Neural cell (in vitro differentiated cells): ENCODE measurements around the gene VGLL2. TPM values are rescaled to one million over a fixed set of nuclear protein-coding genes. Genes with fewer than 3 reads are reported as not detected.

Experiments used
- H2AFZ ChIP-seq: fragments of 200-600, 300-800 bp; sonication (generic), shearing (Covaris generic); 2 replicates; pipeline ENCODE4 v1.6.0; 2014; ENCODE audit warnings: low read depth, mild to moderate bottlenecking, antibody characterized with exemption, low read length, moderate library complexity
- H3F3A ChIP-seq: fragments of 200-600 bp; shearing (Covaris generic); 2 replicates; pipeline ENCODE4 v1.6.1; 2016; ENCODE audit warnings: mild to moderate bottlenecking, moderate library complexity, mixed read lengths, antibody characterized with exemption, low read length; ENCODE audit not compliant: insufficient read depth, poor library complexity, severe bottlenecking
- H3K27ac ChIP-seq: fragments of 200-600, 300-800 bp; sonication (generic), shearing (Covaris generic); 2 replicates; pipeline ENCODE4 v1.5.1; 2014; ENCODE audit warnings: mild to moderate bottlenecking, low read length, moderate library complexity
- H3K27me3 ChIP-seq: fragments of 300-800, 200-600 bp; sonication (generic), shearing (Covaris generic); 2 replicates; pipeline ENCODE4 v1.6.0; 2014; ENCODE audit warnings: mild to moderate bottlenecking, low read depth, low read length, moderate library complexity; ENCODE audit not compliant: insufficient read depth
- H3K36me3 ChIP-seq: fragments of 300-800, 200-600 bp; sonication (generic), shearing (Covaris generic); 2 replicates; pipeline ENCODE4 v1.5.1; 2014; ENCODE audit warnings: mild to moderate bottlenecking, antibody characterized with exemption, low read length, moderate library complexity; ENCODE audit not compliant: insufficient read depth
- H3K4me2 ChIP-seq: fragments of 300-800, 200-600 bp; sonication (generic), shearing (Covaris generic); 2 replicates; pipeline ENCODE4 v1.6.0; 2014; ENCODE audit warnings: mild to moderate bottlenecking, low read length
- H3K4me3 ChIP-seq: fragments of 300-800, 200-600 bp; sonication (generic), shearing (Covaris generic); 2 replicates; pipeline ENCODE4 v1.5.1; 2014; ENCODE audit warnings: mild to moderate bottlenecking, low read length, moderate library complexity
- H3K79me2 ChIP-seq: fragments of 200-600 bp; shearing (Covaris generic); replicated peaks from 2 replicates; pipeline ENCODE4 v1.6.0; 2014; ENCODE audit warnings: mild to moderate bottlenecking, low read length, moderate library complexity; ENCODE audit not compliant: insufficient read depth
- H3K9ac ChIP-seq: fragments of 300-800, 200-600 bp; sonication (generic), shearing (Covaris generic); 2 replicates; pipeline ENCODE4 v1.6.1; 2016; ENCODE audit warnings: mild to moderate bottlenecking, low read length, mixed read lengths
- H3K9me2 ChIP-seq: fragments of 200-600 bp; shearing (Covaris generic); 2 replicates; pipeline ENCODE4 v1.6.1; 2016; ENCODE audit warnings: mild to moderate bottlenecking, low read length, mixed read lengths; ENCODE audit not compliant: insufficient read depth
- H3K9me3 ChIP-seq: fragments of 200-600, 300-800 bp; sonication (generic), shearing (Covaris generic); 2 replicates; pipeline ENCODE4 v1.6.1; 2016; ENCODE audit warnings: mild to moderate bottlenecking, mixed run types, low read length, moderate library complexity, mixed read lengths
- H4K20me1 ChIP-seq: fragments of 200-600 bp; shearing (Covaris generic); 2 replicates; pipeline ENCODE4 v1.6.1; 2016; ENCODE audit warnings: mild to moderate bottlenecking, mixed run types; ENCODE audit not compliant: insufficient read depth
- CTCF ChIP-seq: fragments of 450-650 bp; IDR thresholded peaks from 2 replicates; pipeline ENCODE4 v1.5.1; 2014; ENCODE audit warnings: antibody characterized with exemption, mild to moderate bottlenecking, moderate library complexity; ENCODE audit not compliant: poor library complexity, severe bottlenecking
- EP300 ChIP-seq: fragments of 450-650 bp; conservative IDR thresholded peaks from 2 replicates; pipeline ENCODE4 v1.6.1; 2014; ENCODE audit warnings: antibody characterized with exemption, mild to moderate bottlenecking, moderate library complexity; ENCODE audit not compliant: poor library complexity, severe bottlenecking
- EZH2 ChIP-seq: fragments of 200-600, 300-800 bp; shearing (Covaris generic), sonication (generic); IDR thresholded peaks from 2 replicates; pipeline ENCODE4 v1.6.1; 2014; ENCODE audit warnings: antibody characterized with exemption, low read length, borderline replicate concordance, mild to moderate bottlenecking; ENCODE audit not compliant: insufficient read depth, poor library complexity, severe bottlenecking
- MXI1 ChIP-seq: fragments of 450-650 bp; conservative IDR thresholded peaks from 2 replicates; pipeline ENCODE4 v1.6.1; 2014; ENCODE audit warnings: antibody characterized with exemption, mild to moderate bottlenecking; ENCODE audit not compliant: poor library complexity, severe bottlenecking
- POLR2AphosphoS5 ChIP-seq: IDR thresholded peaks from 2 replicates; pipeline ENCODE4 v1.6.1; 2012
- RAD21 ChIP-seq: fragments of 450-650 bp; conservative IDR thresholded peaks from 2 replicates; pipeline ENCODE4 v1.6.1; 2014; ENCODE audit warnings: antibody characterized with exemption, mild to moderate bottlenecking, moderate library complexity
- SMC3 ChIP-seq: fragments of 450-650 bp; conservative IDR thresholded peaks from 2 replicates; pipeline ENCODE4 v1.6.1; 2014; ENCODE audit warnings: antibody characterized with exemption, mild to moderate bottlenecking, moderate library complexity; ENCODE audit not compliant: poor library complexity
- TAF1 ChIP-seq: IDR thresholded peaks from 2 replicates; pipeline ENCODE4 v1.6.1; 2012; ENCODE audit warnings: low read depth
- polyA plus RNA-seq: library from polyadenylated mRNA; depleted of rRNA; stranded (reverse); fragments of >200 nt; gene quantifications from 2 replicates; pipeline ENCODE4 v1.2.3, GENCODE V29; 2014
- TF ChIP-seq, protein P1 (sequence below): IDR thresholded peaks from 2 replicates; pipeline ENCODE4 v1.6.1; 2012; ENCODE audit warnings: borderline replicate concordance

The VGLL2 gene
- polyA plus RNA-seq, 1 donor from 2014 or later: not detected

DNA sequence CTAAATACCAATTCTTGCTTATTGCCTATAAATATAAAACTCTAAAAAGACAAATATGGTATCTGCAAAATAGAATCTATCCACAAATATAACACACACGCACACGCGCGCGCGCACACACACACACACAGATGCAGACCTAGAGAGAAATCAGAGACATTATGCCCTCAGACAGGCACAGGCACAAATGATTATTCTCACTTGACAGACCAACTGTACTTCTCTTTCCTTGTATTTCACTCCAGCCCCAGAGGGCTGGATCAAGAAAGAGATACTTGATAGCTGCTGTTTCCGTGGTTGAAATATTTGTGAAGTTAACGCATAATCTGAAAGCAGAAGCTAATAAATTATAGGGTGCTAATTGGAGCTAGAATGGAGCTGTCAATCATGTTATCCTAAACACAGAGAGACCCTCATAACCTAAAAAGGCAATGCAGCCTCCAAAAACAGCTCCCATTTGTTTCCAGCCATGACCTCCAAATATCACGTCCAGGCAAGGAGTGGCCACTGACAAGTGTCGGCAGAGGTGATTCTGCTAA, 11.5 kb downstream of the VGLL2 start:
- no peak overlapping the region for H3K9ac ChIP-seq
- no peaks in the 10 kb centered on the region for H3K9me2 ChIP-seq
- H2AFZ ChIP-seq: no peak overlapping the region
- peaks cover 40% of the 10 kb centered on the region for H3K27me3 ChIP-seq
- no peaks in the 10 kb centered on the region for H4K20me1 ChIP-seq
- H3F3A ChIP-seq: no peaks in the 10 kb centered on the region
- no peaks in the 10 kb centered on the region for H3K36me3 ChIP-seq
- no peak overlapping the region for H3K4me2 ChIP-seq
- H3K9me3 ChIP-seq: no peaks in the 10 kb centered on the region
- no peak overlapping the region for H3K4me3 ChIP-seq
- no peaks in the 10 kb centered on the region for H3K79me2 ChIP-seq
- TF ChIP-seq CTCF: no peak
- no peak for TF ChIP-seq MXI1
- no peak for TF ChIP-seq SMC3
- TF ChIP-seq POLR2AphosphoS5: no peak
- TF ChIP-seq, protein P1, sequence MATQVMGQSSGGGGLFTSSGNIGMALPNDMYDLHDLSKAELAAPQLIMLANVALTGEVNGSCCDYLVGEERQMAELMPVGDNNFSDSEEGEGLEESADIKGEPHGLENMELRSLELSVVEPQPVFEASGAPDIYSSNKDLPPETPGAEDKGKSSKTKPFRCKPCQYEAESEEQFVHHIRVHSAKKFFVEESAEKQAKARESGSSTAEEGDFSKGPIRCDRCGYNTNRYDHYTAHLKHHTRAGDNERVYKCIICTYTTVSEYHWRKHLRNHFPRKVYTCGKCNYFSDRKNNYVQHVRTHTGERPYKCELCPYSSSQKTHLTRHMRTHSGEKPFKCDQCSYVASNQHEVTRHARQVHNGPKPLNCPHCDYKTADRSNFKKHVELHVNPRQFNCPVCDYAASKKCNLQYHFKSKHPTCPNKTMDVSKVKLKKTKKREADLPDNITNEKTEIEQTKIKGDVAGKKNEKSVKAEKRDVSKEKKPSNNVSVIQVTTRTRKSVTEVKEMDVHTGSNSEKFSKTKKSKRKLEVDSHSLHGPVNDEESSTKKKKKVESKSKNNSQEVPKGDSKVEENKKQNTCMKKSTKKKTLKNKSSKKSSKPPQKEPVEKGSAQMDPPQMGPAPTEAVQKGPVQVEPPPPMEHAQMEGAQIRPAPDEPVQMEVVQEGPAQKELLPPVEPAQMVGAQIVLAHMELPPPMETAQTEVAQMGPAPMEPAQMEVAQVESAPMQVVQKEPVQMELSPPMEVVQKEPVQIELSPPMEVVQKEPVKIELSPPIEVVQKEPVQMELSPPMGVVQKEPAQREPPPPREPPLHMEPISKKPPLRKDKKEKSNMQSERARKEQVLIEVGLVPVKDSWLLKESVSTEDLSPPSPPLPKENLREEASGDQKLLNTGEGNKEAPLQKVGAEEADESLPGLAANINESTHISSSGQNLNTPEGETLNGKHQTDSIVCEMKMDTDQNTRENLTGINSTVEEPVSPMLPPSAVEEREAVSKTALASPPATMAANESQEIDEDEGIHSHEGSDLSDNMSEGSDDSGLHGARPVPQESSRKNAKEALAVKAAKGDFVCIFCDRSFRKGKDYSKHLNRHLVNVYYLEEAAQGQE: no peak
- TF ChIP-seq EZH2: no peak
- no peak for TF ChIP-seq RAD21
- no peak for TF ChIP-seq EP300
- no peak overlapping the region for H3K27ac ChIP-seq

DNA sequence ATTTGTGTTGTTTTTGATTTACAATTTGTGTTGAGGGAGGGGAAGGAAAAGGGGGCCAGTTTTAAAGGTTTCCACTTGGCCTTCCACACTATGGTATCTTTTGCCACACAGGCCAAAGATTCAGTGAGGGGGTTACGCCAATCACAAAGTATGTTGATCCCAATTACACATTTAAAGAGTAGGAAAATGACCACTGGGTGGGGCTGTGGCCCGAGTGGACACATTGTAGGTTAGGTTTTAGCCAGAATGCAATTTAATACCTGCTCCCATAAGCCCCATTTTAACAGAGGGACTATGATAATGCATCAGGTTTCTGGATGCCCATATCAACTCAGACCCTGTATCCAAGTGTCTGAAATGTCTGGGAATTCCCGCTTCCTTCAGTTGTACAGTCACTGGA, 15.6 kb downstream of the VGLL2 start:
- no peak overlapping the region for H3K9ac ChIP-seq

More for the DNA sequence above, 15.6 kb downstream of the VGLL2 start:
- Histone ChIP-seq H3K4me3 (no peak overlapping the region), H3K4me2 (no peak overlapping the region), H2AFZ (no peak overlapping the region), H3K27ac (no peak overlapping the region), H3K79me2 (no peaks in the 10 kb centered on the region), H3K9me3 (no peaks in the 10 kb centered on the region), H3F3A (no peaks in the 10 kb centered on the region), H3K36me3 (no peaks in the 10 kb centered on the region), H4K20me1 (no peaks in the 10 kb centered on the region), H3K9me2 (no peaks in the 10 kb centered on the region), H3K27me3 (no peaks in the 10 kb centered on the region)
- TF ChIP-seq POLR2AphosphoS5 (no peak), CTCF (no peak), EZH2 (no peak), RAD21 (no peak), MXI1 (no peak), SMC3 (no peak), TAF1 (no peak), EP300 (no peak)
- TF ChIP-seq, protein P1: no peak
